Measurements from ENCODE around the gene COPS8. TPM values are rescaled to one million over a fixed set of nuclear protein-coding genes. Genes with fewer than 3 reads are reported as not detected.

Gene COPS8
- total RNA-seq, 5 donors from 2014 or later (not counting 1 experiment from before 2014, with no cell fraction given) = 27.6 to 49.4 (median 30.2) TPM

DNA sequence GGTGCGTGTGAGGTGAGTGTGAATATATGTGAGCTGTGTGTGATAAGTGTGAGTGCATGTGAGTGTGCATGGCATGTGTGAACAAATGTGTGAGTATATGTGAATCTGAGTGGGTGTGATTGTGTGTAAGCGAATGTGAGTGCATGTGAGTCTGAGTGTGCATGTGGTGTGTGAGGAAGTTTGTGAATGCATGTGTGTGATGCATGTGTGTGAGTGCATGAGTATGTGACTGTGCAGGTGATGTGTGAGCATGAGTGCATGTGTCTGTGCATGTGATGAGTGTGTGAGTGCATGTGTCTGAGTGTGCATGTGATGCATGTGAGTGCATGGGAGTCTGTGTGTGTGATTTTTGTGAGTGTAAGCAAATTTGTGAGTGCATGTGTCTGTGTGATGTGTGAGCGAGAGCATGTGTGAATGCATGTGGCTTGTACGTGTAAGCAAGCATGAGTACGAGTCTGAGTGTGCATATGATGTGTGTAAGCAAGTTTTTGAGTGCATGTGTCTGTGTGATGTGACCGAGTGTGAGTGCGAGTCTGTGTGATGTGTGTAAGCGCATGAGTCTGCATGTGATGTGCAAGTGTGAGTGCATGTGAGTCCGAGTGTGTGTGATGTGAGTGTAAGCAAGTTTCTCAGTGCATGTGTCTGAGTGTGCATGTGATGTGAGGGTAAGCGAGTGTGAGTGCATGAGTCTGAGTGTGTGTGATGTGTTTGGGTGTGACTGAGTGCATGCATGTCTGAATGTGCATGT lies 43.3 kb downstream of the COPS8 start:
- no peak for ATAC-seq (replicated peaks in 1 of 4)
- H3K36me3 Mint-ChIP-seq = no peaks in the 10 kb centered on the region
- H3K4me1 ChIP-seq (ENCODE audit: control insufficient read depth in 1 of 2, extremely low read depth in 1 of 2, insufficient read depth in 2 of 2, low read length in 2 of 2) = no peaks in the 10 kb centered on the region
- H3K9me3 ChIP-seq = no peaks in the 10 kb centered on the region
- WGBS (ENCODE audit: insufficient coverage) = 96% methylated on average over 10 of the region's 10 CpGs
- no peak overlapping the region for H3K4me3 ChIP-seq (ENCODE audit: control insufficient read depth in 1 of 2, extremely low read depth in 1 of 2, low read length in 1 of 2)
- ChIA-PET CTCF (no interaction called here), POLR2A (no interaction called here)
- no peak overlapping the region for H3K27ac Mint-ChIP-seq
- H3K4me1 Mint-ChIP-seq = no peaks in the 10 kb centered on the region
- no peaks in the 10 kb centered on the region for H3K36me3 ChIP-seq (ENCODE audit: control insufficient read depth in 2 of 2, extremely low read depth in 1 of 2, insufficient read depth in 1 of 2, low read length in 1 of 2)
- H3K27ac ChIP-seq (ENCODE audit: low read length) = no peak overlapping the region
- H3K4me3 Mint-ChIP-seq = no peak overlapping the region
- no peaks in the 10 kb centered on the region for H3K9me3 Mint-ChIP-seq
- no peak for DNase-seq
- peaks cover 0 to 6% of the 10 kb centered on the region in 2 experiments for H3K27me3 ChIP-seq (replicated peaks in 1 of 2; ENCODE audit: control insufficient read depth in 2 of 2, extremely low read depth in 1 of 2, insufficient read depth in 2 of 2, low read length in 1 of 2)
- no peaks in the 10 kb centered on the region for H3K27me3 Mint-ChIP-seq

DNA sequence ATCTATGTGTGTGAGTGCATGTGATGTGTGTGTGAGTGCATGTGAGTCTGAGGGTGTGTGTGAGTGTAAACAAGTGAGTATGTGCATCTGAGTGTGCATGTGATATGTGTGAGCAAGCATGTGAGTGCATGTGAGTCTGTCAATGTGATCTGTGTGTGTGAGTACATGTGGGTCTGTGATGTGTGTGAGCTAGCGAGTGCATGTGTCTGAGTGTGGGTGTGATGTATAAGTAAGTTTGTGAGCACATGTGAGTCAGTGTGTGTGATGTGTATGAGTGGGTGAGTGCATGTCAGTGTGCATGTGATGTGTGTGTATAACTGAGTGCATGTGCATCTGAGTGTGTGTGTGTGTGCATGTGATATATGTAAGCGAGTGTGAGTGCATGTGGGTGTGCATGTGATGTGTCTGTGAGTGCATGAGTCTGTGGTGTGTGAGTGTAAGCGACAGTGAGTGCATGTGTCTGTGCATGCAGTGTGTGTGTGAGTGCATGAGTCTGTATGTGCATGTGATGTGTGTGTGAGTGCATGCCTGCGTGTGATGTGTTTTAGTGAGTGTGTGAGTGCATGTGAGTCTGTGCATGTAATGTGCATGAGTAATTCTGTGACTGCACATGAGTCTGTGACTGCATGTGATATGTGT lies 44.1 kb downstream of the COPS8 start:
- Mint-ChIP-seq H3K4me3 (no peak overlapping the region), H3K36me3 (no peaks in the 10 kb centered on the region), H3K27me3 (no peaks in the 10 kb centered on the region), H3K9me3 (no peaks in the 10 kb centered on the region), H3K27ac (no peak overlapping the region), H3K4me1 (no peaks in the 10 kb centered on the region)
- POLR2A ChIA-PET = no interaction called here
- Histone ChIP-seq H3K27ac (ENCODE audit: low read length) (no peak overlapping the region), H3K36me3 (ENCODE audit: control insufficient read depth in 2 of 2, extremely low read depth in 1 of 2, insufficient read depth in 1 of 2, low read length in 1 of 2) (no peaks in the 10 kb centered on the region), H3K4me3 (ENCODE audit: control insufficient read depth in 1 of 2, extremely low read depth in 1 of 2, low read length in 1 of 2) (no peak overlapping the region), H3K9me3 (no peaks in the 10 kb centered on the region), H3K4me1 (ENCODE audit: control insufficient read depth in 1 of 2, extremely low read depth in 1 of 2, insufficient read depth in 2 of 2, low read length in 2 of 2) (no peaks in the 10 kb centered on the region), H3K27me3 (replicated peaks in 1 of 2; ENCODE audit: control insufficient read depth in 2 of 2, extremely low read depth in 1 of 2, insufficient read depth in 2 of 2, low read length in 1 of 2) (peaks cover 0 to 6% of the 10 kb centered on the region in 2 experiments)
- ATAC-seq (replicated peaks in 1 of 4) = no peak
- WGBS (ENCODE audit: insufficient coverage) = 100% methylated on average over 4 of the region's 4 CpGs
- no peak for DNase-seq
- CTCF ChIA-PET = no interaction called here

DNA sequence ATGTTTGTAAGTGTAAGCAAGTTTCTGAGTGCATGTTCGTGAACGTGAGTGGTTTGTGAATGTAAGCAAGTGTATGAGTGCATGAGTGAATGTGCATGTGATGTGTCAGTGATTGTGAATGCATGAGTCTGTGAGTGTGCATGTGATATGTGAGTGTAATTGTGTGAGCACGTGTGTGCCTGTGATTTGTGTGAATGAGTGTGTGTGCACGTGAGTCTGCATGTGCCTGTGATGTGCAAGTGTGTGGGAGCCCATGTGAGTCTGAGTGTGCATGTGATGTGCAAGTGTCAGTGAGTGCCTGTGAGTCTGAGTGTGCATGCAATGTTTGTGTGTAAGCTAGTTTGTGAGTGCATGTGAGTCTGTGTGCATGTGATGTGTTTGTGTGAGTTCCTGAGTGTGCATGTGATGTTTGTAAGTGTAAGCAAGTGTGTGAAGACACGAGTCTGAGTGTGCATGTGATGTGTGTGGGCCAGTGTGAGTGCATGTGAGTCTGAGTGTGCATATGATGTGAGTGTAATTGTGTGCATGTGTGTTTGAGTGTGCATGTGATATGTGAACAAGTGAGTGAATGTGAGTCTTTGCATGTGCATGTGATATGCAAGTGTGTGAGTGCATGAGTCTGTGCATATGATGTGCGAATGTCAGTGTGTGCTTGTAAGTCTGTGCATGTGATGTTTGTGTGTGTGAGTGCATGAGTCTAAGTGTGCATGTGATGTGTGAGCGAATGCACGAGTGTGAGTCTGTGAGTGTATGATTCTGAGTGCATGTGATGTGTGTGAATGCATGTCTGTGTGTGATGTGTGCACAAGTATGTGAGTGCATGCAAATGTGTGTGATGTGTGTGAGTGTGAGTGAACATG lies 45.1 kb downstream of the COPS8 start:
- H3K4me1 Mint-ChIP-seq = no peaks in the 10 kb centered on the region
- CTCF ChIA-PET = no interaction called here

DNA sequence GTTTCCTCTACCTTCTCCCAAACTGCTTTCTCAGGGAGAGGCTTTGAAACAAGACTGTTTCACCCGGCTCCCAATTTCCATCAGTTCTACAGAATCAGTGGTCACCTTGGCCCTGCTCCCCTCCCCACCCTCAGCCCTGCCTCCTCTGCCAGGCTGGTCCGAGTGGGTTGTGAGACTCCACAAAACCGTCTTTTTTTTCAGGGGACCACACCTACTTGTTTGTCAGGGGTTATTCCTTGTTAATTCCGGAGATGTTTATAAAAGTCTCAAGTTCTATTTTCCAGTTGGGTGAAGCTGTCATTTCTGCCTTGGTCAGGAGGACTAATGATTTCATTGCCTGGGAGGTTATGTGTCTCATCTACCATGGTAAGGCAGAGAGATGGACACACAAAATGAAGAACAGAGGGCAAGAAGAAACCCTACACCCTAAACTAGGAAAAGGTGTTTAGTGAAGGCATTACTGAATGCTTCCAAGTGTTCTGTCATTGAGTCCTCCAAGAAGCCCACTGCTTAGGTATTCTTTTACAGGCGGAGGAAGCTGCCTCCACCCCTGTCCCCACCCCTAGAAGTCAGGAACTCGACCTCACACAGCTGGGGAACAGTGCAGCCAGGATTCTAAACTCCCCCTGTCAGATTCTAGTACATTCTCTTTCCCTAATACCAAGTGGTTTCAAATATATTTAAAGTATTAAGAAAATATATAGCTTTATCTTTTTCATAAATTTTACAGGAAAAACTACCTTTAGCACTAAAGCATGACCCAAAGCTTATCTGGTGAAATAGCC lies 46.3 kb downstream of the COPS8 start:
- CTCF ChIA-PET = interaction anchor here in 1 of 2 donors (0.5 kb wide), 1 partner anchor 831 kb away, joined by 3 read pairs; no protein-coding TSS in a partner anchor
- no peaks in the 10 kb centered on the region for H3K36me3 Mint-ChIP-seq
- ATAC-seq (replicated peaks in 1 of 4) = no peak
- no peak overlapping the region for H3K4me3 Mint-ChIP-seq
- H3K9me3 ChIP-seq = no peaks in the 10 kb centered on the region
- no peak overlapping the region for H3K27ac Mint-ChIP-seq
- DNase-seq = no peak
- H3K27ac ChIP-seq (ENCODE audit: low read length) = no peak overlapping the region
- H3K4me1 ChIP-seq (ENCODE audit: control insufficient read depth in 1 of 2, extremely low read depth in 1 of 2, insufficient read depth in 2 of 2, low read length in 2 of 2) = no peaks in the 10 kb centered on the region
- H3K9me3 Mint-ChIP-seq = no peaks in the 10 kb centered on the region
- H3K4me1 Mint-ChIP-seq = no peaks in the 10 kb centered on the region
- H3K27me3 Mint-ChIP-seq = no peaks in the 10 kb centered on the region
- 92% methylated on average over 2 of the region's 6 CpGs for WGBS (ENCODE audit: insufficient coverage)
- no peak overlapping the region for H3K4me3 ChIP-seq (ENCODE audit: control insufficient read depth in 1 of 2, extremely low read depth in 1 of 2, low read length in 1 of 2)
- H3K36me3 ChIP-seq (ENCODE audit: control insufficient read depth in 2 of 2, extremely low read depth in 1 of 2, insufficient read depth in 1 of 2, low read length in 1 of 2) = no peaks in the 10 kb centered on the region
- POLR2A ChIA-PET = no interaction called here
- H3K27me3 ChIP-seq (replicated peaks in 1 of 2; ENCODE audit: control insufficient read depth in 2 of 2, extremely low read depth in 1 of 2, insufficient read depth in 2 of 2, low read length in 1 of 2) = peaks cover 0 to 6% of the 10 kb centered on the region in 2 experiments

More for the DNA sequence above, 45.1 kb downstream of the COPS8 start:
- Mint-ChIP-seq H3K4me3 (no peak overlapping the region), H3K9me3 (no peaks in the 10 kb centered on the region), H3K27me3 (no peaks in the 10 kb centered on the region), H3K27ac (no peak overlapping the region), H3K36me3 (no peaks in the 10 kb centered on the region)
- DNase-seq (no peak), ATAC-seq (replicated peaks in 1 of 4) (no peak)
- Histone ChIP-seq H3K27ac (ENCODE audit: low read length) (no peak overlapping the region), H3K36me3 (ENCODE audit: control insufficient read depth in 2 of 2, extremely low read depth in 1 of 2, insufficient read depth in 1 of 2, low read length in 1 of 2) (no peaks in the 10 kb centered on the region), H3K9me3 (no peaks in the 10 kb centered on the region), H3K4me3 (ENCODE audit: control insufficient read depth in 1 of 2, extremely low read depth in 1 of 2, low read length in 1 of 2) (no peak overlapping the region), H3K27me3 (replicated peaks in 1 of 2; ENCODE audit: control insufficient read depth in 2 of 2, extremely low read depth in 1 of 2, insufficient read depth in 2 of 2, low read length in 1 of 2) (peaks cover 0 to 6% of the 10 kb centered on the region in 2 experiments), H3K4me1 (ENCODE audit: control insufficient read depth in 1 of 2, extremely low read depth in 1 of 2, insufficient read depth in 2 of 2, low read length in 2 of 2) (no peaks in the 10 kb centered on the region)
- WGBS (ENCODE audit: insufficient coverage) = 85% methylated on average over 8 of the region's 8 CpGs
- POLR2A ChIA-PET = no interaction called here

DNA sequence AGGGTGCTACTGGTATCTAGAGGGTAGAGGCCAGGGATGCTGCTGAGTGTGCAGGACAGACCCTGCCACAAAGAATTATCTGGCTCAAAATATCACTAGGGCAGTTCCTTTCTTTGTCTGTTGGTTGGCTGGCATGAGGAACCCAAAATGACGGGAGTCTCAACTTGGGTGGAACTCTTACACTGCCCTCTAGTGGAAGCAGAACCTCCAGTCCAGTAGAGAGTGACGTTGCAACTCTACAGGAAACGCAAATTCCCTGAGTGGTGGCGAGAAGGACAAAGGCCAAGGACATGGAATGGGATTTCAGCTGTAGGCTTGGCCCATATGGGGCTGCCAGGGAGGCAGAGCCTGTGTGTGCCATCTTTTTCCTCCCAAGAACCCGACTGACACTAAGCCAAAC lies 47.1 kb downstream of the COPS8 start:
- ATAC-seq (replicated peaks in 1 of 4) = no peak
- H3K27ac Mint-ChIP-seq = no peak overlapping the region
- CTCF ChIA-PET = interaction anchor here in 1 of 2 donors (0.5 kb wide), 1 partner anchor 832 kb away, joined by 3 read pairs; no protein-coding TSS in a partner anchor
- H3K4me3 ChIP-seq (ENCODE audit: control insufficient read depth in 1 of 2, extremely low read depth in 1 of 2, low read length in 1 of 2) = no peak overlapping the region
- no peaks in the 10 kb centered on the region for H3K27me3 Mint-ChIP-seq
- H3K36me3 ChIP-seq (ENCODE audit: control insufficient read depth in 2 of 2, extremely low read depth in 1 of 2, insufficient read depth in 1 of 2, low read length in 1 of 2) = no peaks in the 10 kb centered on the region
- H3K4me1 ChIP-seq (ENCODE audit: control insufficient read depth in 1 of 2, extremely low read depth in 1 of 2, insufficient read depth in 2 of 2, low read length in 2 of 2) = no peaks in the 10 kb centered on the region
- H3K4me1 Mint-ChIP-seq = no peaks in the 10 kb centered on the region
- H3K36me3 Mint-ChIP-seq = no peaks in the 10 kb centered on the region
- DNase-seq = peak in 1 of 35 experiments; percentile 9
- POLR2A ChIA-PET = no interaction called here
- H3K4me3 Mint-ChIP-seq = no peak overlapping the region
- H3K27me3 ChIP-seq (replicated peaks in 1 of 2; ENCODE audit: control insufficient read depth in 2 of 2, extremely low read depth in 1 of 2, insufficient read depth in 2 of 2, low read length in 1 of 2) = peaks cover 0 to 6% of the 10 kb centered on the region in 2 experiments
- H3K9me3 Mint-ChIP-seq = no peaks in the 10 kb centered on the region
- no peak overlapping the region for H3K27ac ChIP-seq (ENCODE audit: low read length)
- 96% methylated on average over 4 of the region's 5 CpGs for WGBS (ENCODE audit: insufficient coverage)
- H3K9me3 ChIP-seq = no peaks in the 10 kb centered on the region
